Spleen (tissue), 7 donors: ENCODE measurements around the gene ERICH3.

Experiments used
- CTCF ChIP-seq, 11 experiments: fragments of 200-600 bp in 7 of 11; fragments of 450-650 bp in 4 of 11; sonication (generic) in 4 of 11; IDR thresholded peaks in 8 of 11; conservative IDR thresholded peaks in 3 of 11; 1 replicate in 7 of 11; 2 replicates in 4 of 11; pipeline versions ENCODE4 v1.4.0 to v1.8.0; 2016 to 2021; ENCODE audit warnings: antibody characterized with exemption in 11 of 11, inconsistent platforms in 4 of 11, mild to moderate bottlenecking in 1 of 11
- POLR2AphosphoS5 ChIP-seq, 3 donors: sonication (generic); formaldehyde crosslinking; IDR thresholded peaks; one replicate each; pipeline ENCODE4 v1.5.1; 2017; ENCODE audit warnings: antibody characterized with exemption in 3 of 3
- donor health status: DM: no; HTN: no; CAD: no; lungs with moderate emphysema.
- donor health status: DM: no; HTN: no; CAD: no.
- donor health status: DM: no; HTN: no; CAD: no.

GRCh38 chr1:74530892-74531291, 142.7 kb downstream of the ERICH3 start:
- TF ChIP-seq CTCF (IDR thresholded peaks at IDR 0.05 in 8 of 11, conservative IDR thresholded peaks at IDR 0.05 in 3 of 11) (no peak), POLR2AphosphoS5 (IDR thresholded peaks at IDR 0.05) (no peak)
